ENCODE measurements around the gene XPR1. TPM values are rescaled to one million over a fixed set of nuclear protein-coding genes. Genes with fewer than 3 reads are reported as not detected.

Gene XPR1
- total RNA-seq, 1 experiment from 2014 or later, result 39.7 TPM

DNA sequence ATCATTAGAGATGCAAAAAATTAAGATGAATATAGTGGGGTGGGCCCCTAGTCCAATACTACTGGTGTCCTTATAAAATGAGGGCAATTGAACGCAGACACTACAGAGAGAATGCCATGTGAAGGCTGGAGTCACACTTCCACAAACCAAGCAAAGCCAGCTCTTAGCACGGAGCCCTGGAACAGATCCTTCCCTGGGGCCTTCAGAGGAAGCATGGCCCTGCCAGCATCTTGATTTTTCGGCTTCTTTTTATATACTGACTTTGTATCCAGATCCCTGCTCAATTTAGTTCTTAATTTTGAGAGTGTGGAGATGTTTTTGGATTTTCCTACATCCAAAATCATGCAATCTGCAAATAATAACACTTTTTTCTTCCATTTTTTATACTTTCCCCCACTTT, 270.7 kb downstream of the XPR1 start:
- intact Hi-C loops (cut with micrococcal nuclease), result no loop called here
- ChIA-PET CTCF (interaction anchor here (0.7 to 2.8 kb wide), 4 partner anchors 15 to 263 kb away, joined by 3 to 7 read pairs (median 4); no protein-coding TSS in a partner anchor), POLR2A (interaction anchor here (1.2 kb wide), 1 partner anchor 8 kb away, joined by 5 read pairs; no protein-coding TSS in a partner anchor)
- Mint-ChIP-seq H3K27me3 (ENCODE audit: insufficient read depth, unreplicated experiment) (no peaks in the 10 kb centered on the region), H3K27ac (ENCODE audit: low read depth, unreplicated experiment) (no peak overlapping the region), H3K9me3 (ENCODE audit: unreplicated experiment) (peaks cover 7% of the 10 kb centered on the region), H3K4me3 (ENCODE audit: unreplicated experiment) (no peak overlapping the region), H3K4me1 (ENCODE audit: insufficient read depth, unreplicated experiment) (no peaks in the 10 kb centered on the region), H3K36me3 (ENCODE audit: insufficient read depth, unreplicated experiment) (peaks cover 13% of the 10 kb centered on the region)
- TF ChIP-seq, protein P1, sequence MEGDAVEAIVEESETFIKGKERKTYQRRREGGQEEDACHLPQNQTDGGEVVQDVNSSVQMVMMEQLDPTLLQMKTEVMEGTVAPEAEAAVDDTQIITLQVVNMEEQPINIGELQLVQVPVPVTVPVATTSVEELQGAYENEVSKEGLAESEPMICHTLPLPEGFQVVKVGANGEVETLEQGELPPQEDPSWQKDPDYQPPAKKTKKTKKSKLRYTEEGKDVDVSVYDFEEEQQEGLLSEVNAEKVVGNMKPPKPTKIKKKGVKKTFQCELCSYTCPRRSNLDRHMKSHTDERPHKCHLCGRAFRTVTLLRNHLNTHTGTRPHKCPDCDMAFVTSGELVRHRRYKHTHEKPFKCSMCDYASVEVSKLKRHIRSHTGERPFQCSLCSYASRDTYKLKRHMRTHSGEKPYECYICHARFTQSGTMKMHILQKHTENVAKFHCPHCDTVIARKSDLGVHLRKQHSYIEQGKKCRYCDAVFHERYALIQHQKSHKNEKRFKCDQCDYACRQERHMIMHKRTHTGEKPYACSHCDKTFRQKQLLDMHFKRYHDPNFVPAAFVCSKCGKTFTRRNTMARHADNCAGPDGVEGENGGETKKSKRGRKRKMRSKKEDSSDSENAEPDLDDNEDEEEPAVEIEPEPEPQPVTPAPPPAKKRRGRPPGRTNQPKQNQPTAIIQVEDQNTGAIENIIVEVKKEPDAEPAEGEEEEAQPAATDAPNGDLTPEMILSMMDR (IDR thresholded peaks at IDR 0.05; ENCODE audit: unreplicated experiment), result no peak
- no TSS peak for BruUV-seq (replicated peaks)
- no peak for DNase-seq (ENCODE audit: unreplicated experiment)

DNA sequence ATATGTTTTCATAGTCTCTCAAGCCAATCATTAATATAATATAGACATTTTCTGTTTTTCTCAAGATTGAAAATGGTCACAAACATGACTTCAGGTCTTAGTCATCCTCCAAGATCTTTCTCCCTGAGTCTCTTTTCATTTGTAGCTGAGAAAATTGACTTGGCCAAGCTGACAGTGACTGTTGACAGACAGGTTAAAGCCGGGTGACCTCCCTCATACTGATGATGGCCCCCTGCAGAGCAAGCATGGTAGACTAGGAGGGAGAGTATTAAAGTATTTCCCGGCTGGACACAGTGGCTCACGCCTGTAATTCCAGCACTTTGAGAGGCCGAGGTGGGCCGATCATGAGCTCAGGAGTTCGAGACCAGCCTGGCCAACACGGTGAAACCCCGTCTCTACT, 274.1 kb downstream of the XPR1 start:
- H3K4me3 Mint-ChIP-seq (ENCODE audit: unreplicated experiment), result no peak overlapping the region
- POLR2A ChIA-PET, result no interaction called here
- CTCF ChIA-PET, result interaction anchor here (0.6 to 1.4 kb wide), 5 partner anchors 8 to 348 kb away, joined by 3 to 6 read pairs (median 3); no protein-coding TSS in a partner anchor

DNA sequence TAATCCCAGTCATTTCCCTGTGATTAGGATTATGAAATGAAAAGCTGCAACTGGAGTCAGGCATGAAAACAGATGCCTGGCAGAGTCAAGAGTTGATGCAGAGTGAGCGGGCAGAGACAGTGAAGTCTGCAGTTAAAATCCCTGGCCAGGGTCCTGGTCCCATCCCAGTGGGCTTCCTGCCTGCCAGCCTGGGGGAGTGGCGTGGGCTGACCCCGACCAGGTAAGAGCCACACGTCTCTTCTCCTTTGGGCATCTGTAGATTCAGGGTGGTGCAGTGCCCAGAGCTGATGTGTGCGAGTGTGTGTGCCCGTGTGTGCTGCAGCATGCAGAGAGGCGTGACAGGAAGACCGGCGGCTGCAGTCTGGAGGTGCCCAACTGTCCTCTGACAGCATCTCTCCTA, 274.7 kb downstream of the XPR1 start:
- Mint-ChIP-seq H3K4me3 (ENCODE audit: unreplicated experiment) (no peak overlapping the region), H3K9me3 (ENCODE audit: unreplicated experiment) (peaks cover 7% of the 10 kb centered on the region), H3K36me3 (ENCODE audit: insufficient read depth, unreplicated experiment) (no peaks in the 10 kb centered on the region), H3K4me1 (ENCODE audit: insufficient read depth, unreplicated experiment) (no peaks in the 10 kb centered on the region), H3K27me3 (ENCODE audit: insufficient read depth, unreplicated experiment) (no peaks in the 10 kb centered on the region), H3K27ac (ENCODE audit: low read depth, unreplicated experiment) (no peak overlapping the region)
- intact Hi-C loops (cut with micrococcal nuclease), result no loop called here
- no peak for DNase-seq (ENCODE audit: unreplicated experiment)
- no TSS peak for BruUV-seq (replicated peaks)
- CTCF ChIA-PET, result interaction anchor here (0.6 to 1.4 kb wide), 5 partner anchors 25 to 348 kb away, joined by 3 to 6 read pairs (median 3); no protein-coding TSS in a partner anchor
- POLR2A ChIA-PET, result no interaction called here
- TF ChIP-seq, protein P1 (IDR thresholded peaks at IDR 0.05; ENCODE audit: unreplicated experiment), result no peak

More for the DNA sequence above, 274.1 kb downstream of the XPR1 start:
- no TSS peak for BruUV-seq (replicated peaks)
- TF ChIP-seq, protein P1 (IDR thresholded peaks at IDR 0.05; ENCODE audit: unreplicated experiment), result no peak
- intact Hi-C loops (cut with micrococcal nuclease), result no loop called here
- no peak for DNase-seq (ENCODE audit: unreplicated experiment)
- Mint-ChIP-seq H3K27me3 (ENCODE audit: insufficient read depth, unreplicated experiment) (no peaks in the 10 kb centered on the region), H3K9me3 (ENCODE audit: unreplicated experiment) (peaks cover 7% of the 10 kb centered on the region), H3K4me1 (ENCODE audit: insufficient read depth, unreplicated experiment) (no peaks in the 10 kb centered on the region), H3K36me3 (ENCODE audit: insufficient read depth, unreplicated experiment) (no peaks in the 10 kb centered on the region), H3K27ac (ENCODE audit: low read depth, unreplicated experiment) (no peak overlapping the region)

DNA sequence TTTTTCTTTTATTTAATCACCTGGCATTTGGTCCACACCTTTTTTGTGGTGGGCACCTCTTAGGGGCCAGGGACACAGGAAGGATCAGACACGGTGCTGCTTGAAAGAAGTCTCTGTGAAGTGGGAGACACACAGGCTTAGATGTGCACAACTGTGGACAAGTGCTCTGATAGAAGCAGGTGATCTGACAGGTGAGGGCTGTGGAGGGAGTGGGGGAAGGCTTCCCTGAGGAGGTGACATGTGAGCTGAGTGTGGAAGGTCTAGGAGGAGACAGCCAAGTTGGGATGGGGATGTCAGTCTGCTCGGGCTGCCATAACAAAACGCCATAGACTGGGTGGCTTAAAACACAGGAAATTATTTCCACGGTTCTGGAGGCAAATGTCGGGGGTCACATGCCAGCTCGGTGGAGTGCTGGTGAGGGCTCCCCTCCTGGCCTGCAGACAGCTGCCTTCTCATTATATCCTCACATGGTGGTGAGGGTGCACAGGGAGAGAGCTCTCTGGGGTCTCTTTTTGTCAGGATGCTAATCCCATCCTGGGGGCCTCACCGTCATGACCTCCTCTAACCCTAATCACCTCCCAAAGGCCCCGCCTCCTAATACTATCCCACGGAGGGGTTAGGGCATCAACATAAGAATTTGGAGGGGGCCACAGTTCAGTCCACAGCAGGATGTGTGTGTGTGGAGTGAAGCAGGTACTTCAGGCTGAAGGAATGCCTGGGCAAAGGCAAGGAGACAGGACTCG, 275.7 kb downstream of the XPR1 start:
- ChIA-PET POLR2A (no interaction called here), CTCF (interaction anchor here (0.6 kb wide), 1 partner anchor 371 kb away, joined by 3 read pairs; no protein-coding TSS in a partner anchor)
- intact Hi-C loops (cut with micrococcal nuclease), result no loop called here
- Mint-ChIP-seq H3K9me3 (ENCODE audit: unreplicated experiment) (peaks cover 7% of the 10 kb centered on the region), H3K4me3 (ENCODE audit: unreplicated experiment) (no peak overlapping the region), H3K27ac (ENCODE audit: low read depth, unreplicated experiment) (no peak overlapping the region), H3K27me3 (ENCODE audit: insufficient read depth, unreplicated experiment) (no peaks in the 10 kb centered on the region), H3K4me1 (ENCODE audit: insufficient read depth, unreplicated experiment) (no peaks in the 10 kb centered on the region), H3K36me3 (ENCODE audit: insufficient read depth, unreplicated experiment) (no peaks in the 10 kb centered on the region)
- DNase-seq (ENCODE audit: unreplicated experiment), result no peak
- TF ChIP-seq, protein P1 (IDR thresholded peaks at IDR 0.05; ENCODE audit: unreplicated experiment), result no peak
- no TSS peak for BruUV-seq (replicated peaks)
